Epithelial cell of esophagus (primary cell): ENCODE measurements around the gene IFT172.

ENCODE experiments used
- DNase-seq: peaks from one replicate; pipeline ENCODE4 v3.0.0; 2010; ENCODE audit warnings: low read depth
- H3K4me3 ChIP-seq: 2 replicates; pipeline ENCODE4 v1.5.1; 2011; ENCODE audit warnings: mild to moderate bottlenecking, low read length, control low read depth
- CTCF ChIP-seq: IDR thresholded peaks from 2 replicates; pipeline ENCODE4 v1.5.1; 2011; ENCODE audit warnings: low read depth, mild to moderate bottlenecking, low read length, control low read depth, inconsistent platforms; ENCODE audit not compliant: insufficient read depth; ENCODE audit errors: missing control alignments

IFT172 gene

GRCh38 chr2:27520316-27520715 is 30.8 kb upstream of the IFT172 start:
- no peak for TF ChIP-seq CTCF

GRCh38 chr2:27518782-27519113 is 29.2 kb upstream of the IFT172 start:
- no peak overlapping the region for H3K4me3 ChIP-seq
- DNase-seq: no peak
- no peak for TF ChIP-seq CTCF

More at GRCh38 chr2:27520316-27520715, 30.8 kb upstream of the IFT172 start:
- DNase-seq: no peak
- no peak overlapping the region for H3K4me3 ChIP-seq

- no peak overlapping the region for H3K4me3 ChIP-seq
- no peak for TF ChIP-seq CTCF
- DNase-seq: no peak
These were observed 28.7 kb upstream of the IFT172 start for GRCh38 chr2:27518113-27518781.

GRCh38 chr2:27509326-27509725 is 19.8 kb upstream of the IFT172 start:
- TF ChIP-seq CTCF: no peak
- no peak for DNase-seq
- no peak overlapping the region for H3K4me3 ChIP-seq

- no peak for DNase-seq
- H3K4me3 ChIP-seq: no peak overlapping the region
- no peak for TF ChIP-seq CTCF
These were observed 17.8 kb upstream of the IFT172 start for GRCh38 chr2:27507293-27507692.

- TF ChIP-seq CTCF: no peak
- DNase-seq: no peak
- no peak overlapping the region for H3K4me3 ChIP-seq
These were observed 17.0 kb upstream of the IFT172 start for GRCh38 chr2:27506587-27506986.

GRCh38 chr2:27502142-27502541 is 12.6 kb upstream of the IFT172 start:
- no peak overlapping the region for H3K4me3 ChIP-seq
- TF ChIP-seq CTCF: no peak
- no peak for DNase-seq
